Pulmonary artery endothelial cell (primary cell): ENCODE results near the gene SSX2B. TPM values are rescaled to one million over a fixed set of nuclear protein-coding genes. Genes with fewer than 3 reads are reported as not detected.
"Not testable (repeated sequence)": the region's sequence is repeated elsewhere in the genome, so short reads cannot be mapped to it uniquely, and the experiment has no call there.

Experiments used
- DNase-seq: peaks from one replicate; pipeline ENCODE4 v3.0.0-alpha.2; 2011; ENCODE audit warnings: low read depth, low spot score
- total RNA-seq: library from RNA; depleted of rRNA; stranded (reverse); fragments of >200 nt; gene quantifications from 2 replicates; pipeline ENCODE4 v1.2.3, GENCODE V29; 2014

Gene SSX2B, protein sequence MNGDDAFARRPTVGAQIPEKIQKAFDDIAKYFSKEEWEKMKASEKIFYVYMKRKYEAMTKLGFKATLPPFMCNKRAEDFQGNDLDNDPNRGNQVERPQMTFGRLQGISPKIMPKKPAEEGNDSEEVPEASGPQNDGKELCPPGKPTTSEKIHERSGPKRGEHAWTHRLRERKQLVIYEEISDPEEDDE
- total RNA-seq, result not detected in 2 replicates

DNA sequence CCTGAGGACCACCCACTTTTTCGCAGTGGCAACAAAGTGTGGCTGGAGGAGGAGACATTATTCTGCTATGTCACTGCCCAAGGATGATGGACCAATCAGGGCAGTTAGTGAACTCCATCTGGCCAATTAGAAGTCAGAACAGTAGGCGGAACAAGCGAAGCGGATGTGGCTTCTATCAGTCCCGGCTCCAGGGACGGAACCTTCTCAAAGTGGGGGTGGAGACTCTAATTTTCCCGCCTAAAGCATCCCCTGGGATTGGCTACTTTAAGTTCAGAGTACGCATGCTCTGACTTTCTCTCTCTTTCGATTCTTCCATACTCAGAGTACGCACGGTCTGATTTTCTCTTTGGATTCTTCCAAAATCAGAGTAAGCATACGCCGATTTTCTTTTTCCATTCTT, at the start of gene SSX2B:
TSS of gene SSX2B (plus strand) at position 301 of the 400 bp plus-strand sequence. CDS start 1,429 bp downstream, outside the sequence.
- not testable (repeated sequence) for DNase-seq

DNA sequence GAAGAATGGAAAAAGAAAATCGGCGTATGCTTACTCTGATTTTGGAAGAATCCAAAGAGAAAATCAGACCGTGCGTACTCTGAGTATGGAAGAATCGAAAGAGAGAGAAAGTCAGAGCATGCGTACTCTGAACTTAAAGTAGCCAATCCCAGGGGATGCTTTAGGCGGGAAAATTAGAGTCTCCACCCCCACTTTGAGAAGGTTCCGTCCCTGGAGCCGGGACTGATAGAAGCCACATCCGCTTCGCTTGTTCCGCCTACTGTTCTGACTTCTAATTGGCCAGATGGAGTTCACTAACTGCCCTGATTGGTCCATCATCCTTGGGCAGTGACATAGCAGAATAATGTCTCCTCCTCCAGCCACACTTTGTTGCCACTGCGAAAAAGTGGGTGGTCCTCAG, 44.0 kb upstream of the SSX2B start, which contains the start of gene SSX2:
TSS of gene SSX2 (minus strand) at position 101 of the 400 bp plus-strand sequence. CDS start 1,429 bp downstream, outside the sequence.
- not testable (repeated sequence) for DNase-seq

DNA sequence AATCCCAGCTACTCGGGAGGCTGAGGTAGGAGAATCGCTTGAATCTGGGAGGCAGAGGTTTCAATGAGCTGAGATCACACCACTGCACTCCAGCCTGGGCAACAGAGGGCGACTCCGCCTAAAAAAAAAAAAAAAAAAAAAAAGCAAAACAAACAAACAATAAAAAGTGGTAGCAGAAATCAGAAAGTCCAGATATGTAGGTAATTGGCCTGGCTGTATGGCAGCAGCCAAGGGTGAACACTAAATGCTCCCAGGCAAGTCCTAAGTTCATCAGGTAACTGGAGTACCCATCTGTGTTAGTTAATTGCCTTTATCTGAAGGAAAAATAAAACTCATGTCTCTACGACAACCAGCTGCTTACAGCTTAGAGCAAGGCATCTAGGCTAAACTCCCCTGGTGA, 14.9 kb downstream of the SSX2B start:
- DNase-seq, result not testable (repeated sequence)

DNA sequence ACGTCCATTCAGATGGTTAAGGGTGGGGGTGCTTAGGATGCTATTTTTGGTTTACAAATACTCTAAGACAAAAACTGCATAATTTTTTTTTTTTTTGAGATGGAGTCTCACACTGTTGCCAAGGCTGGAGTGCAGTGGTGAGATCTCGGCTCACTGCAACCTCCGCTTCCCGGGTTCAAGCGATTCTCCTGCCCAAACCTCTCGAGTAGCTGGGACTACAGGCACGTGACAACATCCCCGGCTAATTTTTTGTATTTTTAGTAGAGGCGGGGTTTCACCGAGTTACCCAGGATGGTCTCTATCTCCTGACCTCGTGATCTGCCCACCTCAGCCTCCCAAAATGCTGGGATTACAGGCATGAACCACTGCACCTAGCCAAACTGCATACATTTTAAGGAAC, 22.5 kb downstream of the SSX2B start:
- DNase-seq, result not testable (repeated sequence)

DNA sequence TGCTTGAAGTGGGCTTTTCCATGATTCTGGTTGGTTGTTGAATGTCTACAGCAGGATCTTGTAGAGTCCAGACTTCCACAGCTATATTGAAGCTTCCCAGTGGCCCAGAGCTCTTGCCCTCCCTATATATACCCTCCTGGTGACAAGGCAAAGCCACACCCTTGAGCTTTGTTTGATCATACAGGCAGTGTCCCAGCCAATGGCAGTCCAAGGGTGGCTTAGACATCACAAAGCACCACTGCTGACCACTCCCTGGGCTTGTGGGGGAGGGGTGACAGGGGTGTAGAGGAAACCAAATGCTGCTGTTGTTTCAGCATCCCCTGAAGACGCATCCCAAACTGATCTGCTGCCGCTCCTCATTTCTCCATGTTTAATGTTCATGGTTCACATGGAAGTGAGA, 46.3 kb downstream of the SSX2B start, which contains the start of gene SPANXN5:
TSS of gene SPANXN5 (minus strand) at position 101 of the 400 bp plus-strand sequence. CDS start at position 22, 79 bp downstream.
- not testable (repeated sequence) for DNase-seq

DNA sequence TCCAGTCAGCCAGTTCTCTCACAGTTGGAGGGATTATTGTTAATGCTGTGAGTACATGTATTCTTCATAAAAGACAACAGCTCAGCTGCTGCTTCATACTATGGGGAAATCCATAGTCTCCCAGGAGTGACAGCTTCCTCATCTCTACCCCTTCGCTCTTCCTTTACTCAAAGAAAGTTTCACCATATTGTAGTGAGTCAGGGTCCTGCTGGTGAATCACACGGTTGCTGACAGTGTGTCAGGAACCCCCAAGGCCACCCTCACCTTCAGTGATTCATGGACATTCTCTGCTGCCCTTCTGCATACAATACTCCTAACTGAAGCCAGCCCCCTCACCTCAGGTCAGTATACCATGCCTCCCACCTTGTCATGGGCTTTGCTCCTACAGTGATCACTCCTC, 53.8 kb downstream of the SSX2B start:
- not testable (repeated sequence) for DNase-seq

Other genes with a start within 250 kb of the SSX2B start
- gene XAGE1B, start 234.2 kb upstream of the SSX2B start, total RNA-seq, result not detected in 2 replicates
- gene SSX7, start 96.4 kb upstream of the SSX2B start, total RNA-seq, result not detected in 2 replicates
- gene SSX2, start 44.1 kb upstream of the SSX2B start, total RNA-seq, result 0.14 TPM in 1 of 2 replicates, not detected in the other
- not detected in 2 replicates for gene SPANXN5, start 46.2 kb downstream of the SSX2B start, total RNA-seq
- not detected in 2 replicates for gene XAGE5, start 60.0 kb downstream of the SSX2B start, total RNA-seq
- gene XAGE3, start 116.8 kb downstream of the SSX2B start, total RNA-seq, result not detected in 2 replicates
- 8.1 and 8.9 TPM in 2 replicates for gene FAM156B, start 146.1 kb downstream of the SSX2B start, total RNA-seq
- 3.7 and 7.4 TPM in 2 replicates for gene FAM156A, start 207.3 kb downstream of the SSX2B start, total RNA-seq